Psoas muscle (tissue), 8 donors: ENCODE measurements around the gene FAM135A. TPM values are rescaled to one million over a fixed set of nuclear protein-coding genes. Genes with fewer than 3 reads are reported as not detected.

Experiments used
- ATAC-seq, 4 donors: fragments of 200-7000 bp; cut with Tn5 transposase; one replicate each; pipeline ENCODE4 v1.9.1; 2020; ENCODE audit warnings: moderate library complexity in 3 of 4, mild to moderate bottlenecking in 2 of 4
- DNase-seq, 2 donors: peaks; one replicate each; pipeline ENCODE4 v3.0.0-alpha.2; 2020
- H3K27ac ChIP-seq: fragments of 200-600 bp; one replicate; pipeline ENCODE4 v1.8.0; 2022
- H3K27me3 ChIP-seq, 3 donors: fragments of 200-600 bp in 1 of 3; one replicate each; pipeline versions ENCODE4 v1.6.1 to v1.8.0; 2013 to 2022; ENCODE audit warnings: low read length in 2 of 3, mild to moderate bottlenecking in 2 of 3, moderate library complexity in 1 of 3; ENCODE audit not compliant: insufficient read depth in 3 of 3
- H3K36me3 ChIP-seq, 2 donors: fragments of 200-600 bp in 1 of 2; one replicate each; pipeline versions ENCODE4 v1.6.1 to v1.8.0; 2013 to 2022; ENCODE audit warnings: low read depth in 1 of 2, mild to moderate bottlenecking in 1 of 2, moderate library complexity in 1 of 2; ENCODE audit not compliant: insufficient read depth in 1 of 2
- H3K4me1 ChIP-seq: fragments of 200-600 bp; one replicate; pipeline ENCODE4 v1.8.0; 2022
- H3K4me3 ChIP-seq: fragments of 200-600 bp; one replicate; pipeline ENCODE4 v1.8.0; 2022; ENCODE audit warnings: mild to moderate bottlenecking
- H3K9me3 ChIP-seq: fragments of 200-600 bp; one replicate; pipeline ENCODE4 v1.8.0; 2022
- WGBS, 3 donors: extraction: QIAGEN DNeasy Blood & Tissue Kit; methylation state at CpG; one replicate each; pipeline versions ENCODE4 v1.1.6 to v1.1.7; 2013; 5-methylcytosine and 5-hydroxymethylcytosine counted together
- intact Hi-C, 2 donors: fragments of 100-400 bp; cut with DNase I; formaldehyde crosslinking; loops; one replicate each; pipeline versions ENCODE4 v1.11.0 to v1.14.2; 2022
- polyA plus RNA-seq, 3 donors: library from polyadenylated mRNA; stranded (reverse); fragments of 200-250 nt; gene quantifications; one replicate each; pipeline ENCODE4 v1.2.3, GENCODE V29; 2013
- total RNA-seq, 4 donors: library from RNA; stranded (reverse); fragmentation: NEBNext Ultra II Directional in 2 of 4; extraction: Animal tissue kit (Norgen Biotek cat#: 25700) in 2 of 4; gene quantifications; one replicate each; pipeline versions ENCODE4 v1.2.1 to v1.2.4, GENCODE V29; 2021 to 2023
- TF ChIP-seq, protein P1 (sequence below): fragments of 200-600 bp; IDR thresholded peaks from one replicate; pipeline ENCODE4 v1.8.0; 2022; ENCODE audit warnings: antibody characterized with exemption
- donor health status: healthy with polysubstance abuse.
- donor health status: DM: no; HTN: no; CAD: no; lungs with moderate emphysema.
- donor health status: Bipolar disorder and iron deficiency.
- donor health status: healthy.
- donor health status: DM: yes; HTN: yes; CAD: no.
- donor health status: DM: no; HTN: no; CAD: no.
- donor health status: DM: no; HTN: no; CAD: no.
- donor health status: DM: yes; HTN: yes; CAD: no.

FAM135A gene
- total and polyA plus RNA-seq, 7 donors: 2.3 to 9.1 (median 4.3) TPM

DNA sequence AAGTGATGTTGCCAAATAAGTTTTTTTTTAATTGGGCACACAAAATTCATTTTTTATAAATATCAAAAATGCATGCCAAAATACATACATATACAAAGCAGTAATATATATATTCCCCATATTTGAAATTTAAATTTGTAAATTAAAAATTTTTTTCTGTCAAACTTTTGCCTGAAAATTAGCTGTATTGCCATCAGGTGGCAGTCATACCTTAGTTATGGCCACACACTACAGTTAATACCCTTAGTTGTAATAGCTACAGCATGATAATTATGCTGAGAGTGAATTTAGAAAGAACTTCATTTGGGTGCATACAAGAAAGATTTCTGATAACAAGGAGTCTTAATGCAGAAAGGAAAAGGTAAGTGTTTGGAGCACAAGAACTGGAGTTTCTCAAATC is 107.3 kb downstream of the FAM135A start:
- no peak overlapping the region for H3K4me3 ChIP-seq
- no peaks in the 10 kb centered on the region for H3K4me1 ChIP-seq
- H3K9me3 ChIP-seq: no peaks in the 10 kb centered on the region
- peaks cover 0 to 19% of the 10 kb centered on the region in 2 donors for H3K36me3 ChIP-seq
- intact Hi-C loops: loop anchor here in 1 of 2 donors (5.0 kb wide), 1 partner anchor 437 kb away; the partner anchor contains the start of gene B3GAT2
- ATAC-seq (no peak), DNase-seq (no peak)
- TF ChIP-seq, protein P1, sequence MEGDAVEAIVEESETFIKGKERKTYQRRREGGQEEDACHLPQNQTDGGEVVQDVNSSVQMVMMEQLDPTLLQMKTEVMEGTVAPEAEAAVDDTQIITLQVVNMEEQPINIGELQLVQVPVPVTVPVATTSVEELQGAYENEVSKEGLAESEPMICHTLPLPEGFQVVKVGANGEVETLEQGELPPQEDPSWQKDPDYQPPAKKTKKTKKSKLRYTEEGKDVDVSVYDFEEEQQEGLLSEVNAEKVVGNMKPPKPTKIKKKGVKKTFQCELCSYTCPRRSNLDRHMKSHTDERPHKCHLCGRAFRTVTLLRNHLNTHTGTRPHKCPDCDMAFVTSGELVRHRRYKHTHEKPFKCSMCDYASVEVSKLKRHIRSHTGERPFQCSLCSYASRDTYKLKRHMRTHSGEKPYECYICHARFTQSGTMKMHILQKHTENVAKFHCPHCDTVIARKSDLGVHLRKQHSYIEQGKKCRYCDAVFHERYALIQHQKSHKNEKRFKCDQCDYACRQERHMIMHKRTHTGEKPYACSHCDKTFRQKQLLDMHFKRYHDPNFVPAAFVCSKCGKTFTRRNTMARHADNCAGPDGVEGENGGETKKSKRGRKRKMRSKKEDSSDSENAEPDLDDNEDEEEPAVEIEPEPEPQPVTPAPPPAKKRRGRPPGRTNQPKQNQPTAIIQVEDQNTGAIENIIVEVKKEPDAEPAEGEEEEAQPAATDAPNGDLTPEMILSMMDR: peak; percentile 23
- H3K27ac ChIP-seq: no peak overlapping the region
- H3K27me3 ChIP-seq: no peaks in the 10 kb centered on the region

DNA sequence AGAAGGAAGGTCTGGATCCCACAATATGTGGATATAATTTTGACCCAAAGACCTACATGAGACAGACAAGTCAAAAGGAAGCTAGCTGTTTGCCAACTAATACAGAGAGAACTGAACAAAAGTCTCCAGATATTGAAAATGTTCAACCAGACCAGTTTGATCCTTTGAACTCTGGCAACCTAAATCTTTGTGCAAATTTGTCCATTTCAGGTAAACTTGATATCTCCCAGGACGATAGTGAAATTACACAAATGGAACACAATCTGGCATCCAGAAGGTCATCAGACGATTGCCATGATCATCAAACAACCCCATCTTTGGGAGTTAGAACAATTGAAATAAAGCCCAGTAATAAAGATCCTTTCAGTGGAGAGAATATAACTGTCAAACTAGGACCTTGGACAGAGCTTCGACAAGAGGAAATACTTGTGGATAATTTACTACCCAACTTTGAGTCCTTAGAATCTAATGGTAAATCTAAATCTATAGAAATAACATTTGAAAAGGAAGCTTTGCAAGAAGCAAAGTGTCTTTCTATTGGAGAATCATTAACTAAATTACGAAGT is 111.5 kb downstream of the FAM135A start:
- TF ChIP-seq, protein P1: no peak
- no peaks in the 10 kb centered on the region for H3K4me1 ChIP-seq
- ATAC-seq (no peak), DNase-seq (no peak)
- 87 to 91% (median 90%) methylated on average over 4 of the region's 4 CpGs for WGBS, 3 donors
- intact Hi-C loops: loop anchor here in 1 of 2 donors (5.0 kb wide), 1 partner anchor 432 kb away; the partner anchor contains the start of gene B3GAT2
- H3K9me3 ChIP-seq: no peaks in the 10 kb centered on the region
- no peak overlapping the region for H3K4me3 ChIP-seq
- peaks cover 0 to 26% of the 10 kb centered on the region in 2 donors for H3K36me3 ChIP-seq
- H3K27me3 ChIP-seq: no peaks in the 10 kb centered on the region
- no peak overlapping the region for H3K27ac ChIP-seq

DNA sequence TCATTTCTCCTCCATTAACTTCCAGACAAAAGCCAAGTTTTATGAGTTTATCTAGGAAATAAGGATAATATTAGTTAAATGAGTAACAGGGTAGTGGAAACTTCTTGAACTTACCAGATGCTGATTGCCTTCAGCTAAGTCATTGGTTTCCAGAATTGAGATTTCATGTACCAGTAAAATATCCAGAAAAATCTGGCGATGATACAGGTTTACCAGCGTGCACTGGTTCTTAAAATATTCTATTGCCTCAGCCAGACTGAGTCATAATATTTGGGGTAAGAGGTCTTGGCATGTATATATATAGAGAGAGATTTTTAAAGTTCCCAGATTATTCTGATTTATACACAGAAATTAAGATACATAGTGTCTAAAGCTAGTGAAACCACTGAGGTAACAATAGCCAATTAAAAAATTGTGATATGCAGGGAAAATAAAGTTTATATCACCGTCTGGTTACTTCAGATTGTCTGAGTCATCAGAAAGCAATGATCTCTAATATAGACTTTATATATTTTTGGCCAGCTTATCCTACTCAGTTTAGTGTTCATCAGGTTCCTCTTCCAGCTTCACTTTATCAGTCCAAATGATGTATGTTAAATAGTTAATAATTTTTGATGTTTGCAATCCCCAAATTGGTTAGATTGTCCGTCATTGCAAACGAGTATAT is 113.9 kb downstream of the FAM135A start:
- TF ChIP-seq, protein P1: no peak
- ATAC-seq (no peak), DNase-seq (no peak)
- WGBS, 3 donors: 75 to 88% (median 85%) methylated on average over 5 of the region's 5 CpGs
- intact Hi-C loops: no loop called here
- H3K4me1 ChIP-seq: no peaks in the 10 kb centered on the region
- no peak overlapping the region for H3K4me3 ChIP-seq
- H3K27ac ChIP-seq: no peak overlapping the region
- peaks cover 0 to 31% of the 10 kb centered on the region in 2 donors for H3K36me3 ChIP-seq
- H3K9me3 ChIP-seq: no peaks in the 10 kb centered on the region
- no peaks in the 10 kb centered on the region for H3K27me3 ChIP-seq

DNA sequence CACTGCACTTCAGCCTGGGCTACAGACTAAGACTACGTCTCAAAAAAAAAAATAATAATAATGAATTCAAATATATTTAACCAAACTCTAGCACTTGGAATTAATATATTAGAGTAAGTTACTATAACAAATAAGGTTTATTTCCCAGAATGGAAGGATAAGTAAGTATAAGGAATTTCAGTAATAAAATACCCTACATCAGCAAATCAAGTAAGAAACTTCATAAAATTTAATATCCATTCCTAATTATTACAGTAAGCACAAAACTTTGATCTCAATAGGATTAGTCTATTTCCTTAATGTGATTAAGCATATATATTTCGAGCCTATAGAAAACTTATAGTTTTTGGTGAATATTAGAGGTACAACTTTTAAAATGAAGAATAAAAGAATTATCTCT is 116.7 kb downstream of the FAM135A start:
- Histone ChIP-seq H3K4me1 (no peaks in the 10 kb centered on the region), H3K36me3 (peaks cover 0 to 29% of the 10 kb centered on the region in 2 donors), H3K4me3 (no peak overlapping the region), H3K27me3 (no peaks in the 10 kb centered on the region), H3K27ac (no peak overlapping the region), H3K9me3 (no peaks in the 10 kb centered on the region)
- DNase-seq: no peak
- TF ChIP-seq, protein P1: no peak
- 95 to 98% (median 97%) methylated on average over 2 of the region's 2 CpGs for WGBS, 3 donors
- intact Hi-C loops: no loop called here
- no peak for ATAC-seq
